Left lung (tissue), 10 donors: ENCODE measurements around the gene GALNT10. TPM values are rescaled to one million over a fixed set of nuclear protein-coding genes. Genes with fewer than 3 reads are reported as not detected.

ENCODE experiments used
- ATAC-seq: fragments of 200-7000 bp; cut with Tn5 transposase; one replicate; pipeline ENCODE4 v1.9.1; 2020; ENCODE audit warnings: moderate library complexity
- DNase-seq, 4 donors: peaks; one replicate each; pipeline ENCODE4 v3.0.0-alpha.2; 2013 to 2020
- H3K27ac ChIP-seq, 2 donors: fragments of 200-600 bp; sonication (generic) in 1 of 2; one replicate each; pipeline versions ENCODE4 v1.5.0 to v1.8.0; 2020 to 2021
- H3K27me3 ChIP-seq, 2 donors: fragments of 200-600 bp; sonication (generic) in 1 of 2; one replicate each; pipeline versions ENCODE4 v1.5.0 to v1.8.0; 2020 to 2021
- H3K36me3 ChIP-seq, 2 donors: fragments of 200-600 bp; sonication (generic) in 1 of 2; one replicate each; pipeline versions ENCODE4 v1.5.0 to v1.8.0; 2020 to 2021
- H3K4me1 ChIP-seq, 2 donors: fragments of 200-600 bp; one replicate each; pipeline ENCODE4 v1.8.0; 2021
- H3K4me3 ChIP-seq, 2 donors: fragments of 200-600 bp; sonication (generic) in 1 of 2; one replicate each; pipeline versions ENCODE4 v1.5.0 to v1.8.0; 2020 to 2021; ENCODE audit warnings: mild to moderate bottlenecking in 1 of 2
- H3K9me3 ChIP-seq, 2 donors: fragments of 200-600 bp; sonication (generic) in 1 of 2; one replicate each; pipeline versions ENCODE4 v1.5.0 to v1.8.0; 2020 to 2021
- CTCF ChIP-seq, 2 donors: fragments of 200-600 bp; sonication (generic) in 1 of 2; IDR thresholded peaks; one replicate each; pipeline versions ENCODE4 v1.5.0 to v1.8.0; 2021; ENCODE audit warnings: antibody characterized with exemption in 2 of 2
- intact Hi-C, 2 donors: fragments of 100-400 bp; cut with DNase I; formaldehyde crosslinking; loops; one replicate each; pipeline versions ENCODE4 v1.11.2 to v1.14.2; 2022
- polyA plus RNA-seq, 6 donors: library from polyadenylated mRNA; unstranded; fragments of 120-200 nt; gene quantifications; one replicate each; pipeline ENCODE4 v1.2.1, GENCODE V29; 2013; ENCODE audit not compliant: insufficient read length in 6 of 6
- total RNA-seq, 2 donors: library from RNA; stranded (reverse); fragmentation: NEBNext Ultra II Directional; extraction: Animal tissue kit (Norgen Biotek cat#: 25700); gene quantifications; one replicate each; pipeline ENCODE4 v1.2.1, GENCODE V29; 2021
- donor health status: DM: no; HTN: yes; CAD: no.
- donor health status: DM: no; HTN: no; CAD: no.

The GALNT10 gene
- total and polyA plus RNA-seq, 8 donors = 21.2 to 117 (median 25.7) TPM

DNA sequence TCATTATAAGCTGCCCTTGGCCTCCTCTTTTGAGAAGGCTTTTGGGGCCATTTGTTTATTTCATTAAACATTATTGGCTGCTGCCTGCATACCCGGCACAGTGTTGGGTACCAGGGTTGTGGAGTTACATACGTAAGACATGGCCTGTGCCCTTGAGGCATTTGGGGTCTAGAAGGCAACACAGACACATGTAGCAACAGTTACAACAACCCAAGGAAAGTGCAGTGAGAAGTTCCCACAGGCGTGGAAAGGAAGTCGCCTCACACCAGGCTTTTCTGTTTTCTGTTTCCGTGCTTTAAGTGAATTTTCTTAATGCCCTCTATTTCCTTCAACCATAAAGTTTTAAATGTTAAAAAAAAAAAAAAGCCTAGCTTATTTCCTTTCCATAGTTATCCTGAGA, 47.4 kb downstream of the GALNT10 start:
- Histone ChIP-seq H3K4me3 (no peak overlapping the region), H3K27me3 (no peaks in the 10 kb centered on the region), H3K27ac (no peak overlapping the region), H3K4me1 (peaks cover 7 to 9% of the 10 kb centered on the region in 2 donors), H3K36me3 (no peaks in the 10 kb centered on the region), H3K9me3 (no peaks in the 10 kb centered on the region)
- ATAC-seq (no peak), DNase-seq (no peak)
- no peak for TF ChIP-seq CTCF (IDR thresholded peaks at IDR 0.05)
- intact Hi-C loops = no loop called here

DNA sequence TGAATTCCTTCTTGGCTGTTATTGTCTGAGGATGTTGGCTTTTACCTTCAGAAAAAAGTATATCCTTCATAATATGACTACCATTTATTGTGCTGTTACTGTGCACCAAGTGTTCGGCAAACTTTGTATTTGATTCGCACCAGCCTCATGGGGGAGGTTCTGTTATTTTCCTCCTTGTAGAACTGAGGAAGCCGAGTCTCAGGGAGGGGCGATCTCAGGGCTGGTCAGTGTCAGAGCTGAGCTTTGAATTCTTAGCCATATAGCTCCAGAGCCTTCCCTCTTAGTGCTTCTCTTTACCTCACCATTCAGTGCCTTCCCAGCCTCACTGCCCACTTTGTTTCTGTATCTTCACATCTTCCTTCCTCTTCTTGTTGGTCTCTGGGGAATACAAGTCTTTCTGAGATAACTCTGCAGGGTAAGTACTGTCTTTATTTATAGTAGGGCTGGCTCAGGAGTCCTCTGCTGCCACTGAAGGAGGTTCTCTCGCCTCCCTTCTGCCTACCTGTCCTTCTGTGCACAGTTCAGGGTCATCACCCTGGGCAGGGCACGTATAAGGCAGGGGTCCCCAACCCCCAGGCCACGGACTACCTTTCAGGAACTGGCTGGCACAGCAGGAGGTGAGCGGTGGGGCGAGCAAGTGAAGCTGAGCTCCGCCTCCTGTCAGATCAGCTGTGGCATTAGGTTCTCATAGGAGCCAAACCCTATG, 48.4 kb downstream of the GALNT10 start:
- H3K27me3 ChIP-seq = no peaks in the 10 kb centered on the region
- no peak for TF ChIP-seq CTCF (IDR thresholded peaks at IDR 0.05)
- no peaks in the 10 kb centered on the region for H3K36me3 ChIP-seq
- no peaks in the 10 kb centered on the region for H3K9me3 ChIP-seq
- DNase-seq (no peak), ATAC-seq (no peak)
- no peak overlapping the region for H3K4me3 ChIP-seq
- intact Hi-C loops = no loop called here
- no peak overlapping the region for H3K27ac ChIP-seq
- peaks cover 7 to 13% of the 10 kb centered on the region in 2 donors for H3K4me1 ChIP-seq

GRCh38 chr5:154240595-154240994, 50.1 kb downstream of the GALNT10 start:
- no peaks in the 10 kb centered on the region for H3K36me3 ChIP-seq
- no peaks in the 10 kb centered on the region for H3K27me3 ChIP-seq
- peaks cover 7 to 13% of the 10 kb centered on the region in 2 donors for H3K4me1 ChIP-seq
- no peak overlapping the region for H3K4me3 ChIP-seq
- peak; percentile 60 for ATAC-seq
- no peak for DNase-seq
- no peak overlapping the region for H3K27ac ChIP-seq
- H3K9me3 ChIP-seq = no peaks in the 10 kb centered on the region
- intact Hi-C loops = no loop called here
- TF ChIP-seq CTCF (IDR thresholded peaks at IDR 0.05) = no peak

GRCh38 chr5:154241021-154241420, 50.5 kb downstream of the GALNT10 start:
- TF ChIP-seq CTCF (IDR thresholded peaks at IDR 0.05) = no peak
- no peaks in the 10 kb centered on the region for H3K9me3 ChIP-seq
- peak; percentile 24 for ATAC-seq
- H3K27me3 ChIP-seq = no peaks in the 10 kb centered on the region
- peaks cover 7 to 13% of the 10 kb centered on the region in 2 donors for H3K4me1 ChIP-seq
- no peak overlapping the region for H3K4me3 ChIP-seq
- intact Hi-C loops = no loop called here
- peak overlapping the region in 1 of 2 donors; percentile 26 for H3K27ac ChIP-seq
- DNase-seq = no peak
- H3K36me3 ChIP-seq = no peaks in the 10 kb centered on the region

- intact Hi-C loops = no loop called here
- no peak overlapping the region for H3K4me3 ChIP-seq
- no peak for ATAC-seq
- no peaks in the 10 kb centered on the region for H3K36me3 ChIP-seq
- DNase-seq = no peak
- no peaks in the 10 kb centered on the region for H3K27me3 ChIP-seq
- H3K9me3 ChIP-seq = no peaks in the 10 kb centered on the region
- TF ChIP-seq CTCF (IDR thresholded peaks at IDR 0.05) = no peak
- H3K4me1 ChIP-seq = peaks cover 7 to 13% of the 10 kb centered on the region in 2 donors
- no peak overlapping the region for H3K27ac ChIP-seq
Measured at GRCh38 chr5:154242442-154242841, 51.9 kb downstream of the GALNT10 start.
